Suppressor macrophage treated with lipopolysaccharide for 1 hour (primary cell): ENCODE measurements around the gene CNIH3.

Source experiments
- DNase-seq, 3 donors: peaks; one replicate each; pipeline ENCODE4 v3.0.0-alpha.2; 2020 to 2022

CNIH3 gene

GRCh38 chr1:224726441-224727182, 110.5 kb downstream of the CNIH3 start:
- DNase-seq, result peak; percentile 92 to 96 (median 95)

GRCh38 chr1:224727351-224728289, 111.5 kb downstream of the CNIH3 start:
- peak; percentile 37 to 60 (median 56) for DNase-seq

DNA sequence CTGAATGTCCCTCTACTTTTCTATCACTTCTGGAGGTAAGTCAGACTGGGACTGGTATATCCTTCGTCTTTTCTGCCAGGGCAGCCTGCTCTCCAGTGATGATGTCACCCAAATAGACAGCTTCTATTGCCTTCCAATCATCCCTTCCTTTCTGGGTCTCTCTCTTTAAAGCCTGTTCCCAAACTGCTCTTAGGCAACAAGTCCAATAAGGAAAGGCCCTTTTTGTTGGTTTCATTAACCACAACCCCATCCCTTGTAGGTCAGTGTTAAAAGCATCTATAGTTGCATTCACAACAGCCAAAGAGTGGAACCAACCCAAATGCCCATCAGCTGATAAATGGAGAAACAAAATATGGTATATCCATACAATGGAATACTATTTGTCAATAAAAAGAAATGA, 114.4 kb downstream of the CNIH3 start:
- DNase-seq, result no peak

- peak in 2 of 3 donors; percentile 51 to 60 for DNase-seq
These were observed 114.8 kb downstream of the CNIH3 start for GRCh38 chr1:224730965-224731364.

- no peak for DNase-seq
These were observed 115.5 kb downstream of the CNIH3 start for GRCh38 chr1:224731633-224732032.

GRCh38 chr1:224732377-224733026, 116.4 kb downstream of the CNIH3 start:
- no peak for DNase-seq

GRCh38 chr1:224733027-224733911, 117.2 kb downstream of the CNIH3 start:
- peak; percentile 46 to 69 (median 58) for DNase-seq

DNA sequence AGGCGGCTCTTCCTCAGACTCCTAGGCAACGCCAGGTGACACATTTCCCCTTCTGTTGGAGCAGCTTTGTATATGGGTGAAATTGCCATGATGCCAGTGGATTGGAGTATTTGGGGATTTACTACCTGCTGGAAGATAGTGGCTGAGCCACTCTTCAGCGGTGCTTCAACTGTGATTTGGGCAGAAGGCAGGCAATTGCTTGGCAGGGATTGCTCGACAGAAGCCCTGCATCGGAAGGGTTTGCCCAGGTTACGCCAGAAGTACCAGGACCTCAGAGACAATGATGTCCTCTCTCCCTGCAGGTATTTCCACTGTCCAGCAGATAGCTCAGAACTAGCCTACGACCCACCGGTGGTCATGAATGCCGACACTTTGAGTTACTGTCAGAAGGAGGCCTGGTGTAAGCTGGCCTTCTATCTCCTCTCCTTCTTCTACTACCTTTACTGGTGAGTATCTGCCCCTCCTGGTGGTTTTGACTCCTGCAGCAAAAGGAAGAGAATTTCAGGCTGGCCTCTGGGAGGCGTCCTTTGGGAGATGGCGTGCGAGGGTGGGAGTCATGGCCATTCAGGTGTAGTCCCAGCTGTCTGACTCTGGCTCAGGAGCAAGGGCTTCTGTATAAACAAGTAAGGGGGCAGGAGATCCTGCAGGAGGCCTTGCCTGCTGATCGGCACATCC, 118.3 kb downstream of the CNIH3 start:
- no peak for DNase-seq

GRCh38 chr1:224735159-224735558, 119.0 kb downstream of the CNIH3 start:
- no peak for DNase-seq

DNA sequence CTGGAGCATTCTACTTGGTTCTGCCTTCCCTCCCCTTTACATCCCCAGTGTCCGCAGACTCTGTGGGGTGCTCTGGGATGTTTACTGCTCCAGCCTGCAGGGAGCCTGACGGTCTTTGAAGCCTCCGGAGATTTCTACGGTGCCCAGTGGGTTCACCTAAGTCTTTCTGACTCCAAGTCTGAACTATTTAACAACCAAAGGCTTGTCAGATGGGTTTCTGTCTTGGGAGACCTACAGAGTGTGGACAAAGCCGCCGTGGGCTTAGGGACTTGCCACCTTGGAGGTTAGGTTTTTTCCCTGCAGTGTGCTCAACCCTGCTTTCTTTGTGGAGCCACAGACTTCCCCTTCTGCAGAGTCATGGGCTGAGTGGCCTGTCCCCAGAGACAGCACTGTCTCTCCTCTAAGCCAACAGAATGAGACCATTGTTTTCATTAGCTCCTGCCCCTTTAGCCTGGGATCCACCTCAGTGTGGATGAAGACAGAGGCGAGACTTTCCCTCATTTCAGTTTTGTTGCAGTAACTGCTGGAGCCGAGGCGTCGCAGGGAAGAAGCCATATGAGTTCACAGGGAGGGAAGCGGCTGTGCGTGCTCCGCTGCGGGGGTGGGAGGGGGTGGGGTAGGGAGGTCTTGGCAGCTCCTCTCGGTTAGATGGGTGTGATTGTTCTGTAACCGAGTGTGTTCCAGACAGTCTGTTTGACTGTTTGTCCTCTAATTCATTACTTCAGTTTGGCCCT, 120.7 kb downstream of the CNIH3 start:
- DNase-seq, result peak; percentile 76 to 81 (median 79)

- no peak for DNase-seq
These were observed 121.2 kb downstream of the CNIH3 start for GRCh38 chr1:224737353-224737727.

GRCh38 chr1:224739303-224739996, 123.3 kb downstream of the CNIH3 start:
- no peak for DNase-seq

DNA sequence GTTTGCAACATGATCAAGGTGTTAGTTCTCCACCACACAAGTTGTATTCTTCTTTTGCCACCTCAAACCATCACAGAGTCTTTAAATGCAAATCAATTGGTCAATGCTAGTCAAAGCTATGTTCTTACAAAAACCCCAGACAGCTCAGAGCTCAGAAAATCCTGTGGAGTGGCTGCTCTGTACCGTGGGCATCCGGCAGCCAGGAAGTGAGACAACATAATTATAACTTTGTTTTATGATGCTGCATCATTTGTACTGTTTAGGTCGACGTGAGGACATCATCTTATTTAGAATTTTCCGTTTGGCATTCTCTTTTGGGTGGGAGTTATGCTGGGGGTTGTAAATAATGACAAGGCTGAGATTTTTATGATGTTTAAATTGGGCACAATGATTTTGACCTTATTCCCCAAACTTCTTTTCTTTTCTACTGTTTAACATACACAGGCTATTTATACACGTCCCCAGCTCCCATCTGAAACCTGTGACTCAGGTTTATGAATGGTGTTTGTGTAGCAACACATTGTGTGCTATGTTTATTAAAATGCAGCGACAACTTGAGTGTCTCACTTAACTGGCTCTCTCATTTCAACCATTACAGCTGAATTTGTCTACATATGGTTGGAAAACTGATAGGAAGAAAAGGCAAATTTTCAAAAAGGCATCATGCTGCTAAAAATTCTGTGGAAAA, 124.0 kb downstream of the CNIH3 start:
- DNase-seq, result no peak

GRCh38 chr1:224740685-224741052, 124.6 kb downstream of the CNIH3 start:
- DNase-seq, result no peak

- DNase-seq, result no peak
These were observed 126.2 kb downstream of the CNIH3 start for GRCh38 chr1:224742349-224742748.

DNA sequence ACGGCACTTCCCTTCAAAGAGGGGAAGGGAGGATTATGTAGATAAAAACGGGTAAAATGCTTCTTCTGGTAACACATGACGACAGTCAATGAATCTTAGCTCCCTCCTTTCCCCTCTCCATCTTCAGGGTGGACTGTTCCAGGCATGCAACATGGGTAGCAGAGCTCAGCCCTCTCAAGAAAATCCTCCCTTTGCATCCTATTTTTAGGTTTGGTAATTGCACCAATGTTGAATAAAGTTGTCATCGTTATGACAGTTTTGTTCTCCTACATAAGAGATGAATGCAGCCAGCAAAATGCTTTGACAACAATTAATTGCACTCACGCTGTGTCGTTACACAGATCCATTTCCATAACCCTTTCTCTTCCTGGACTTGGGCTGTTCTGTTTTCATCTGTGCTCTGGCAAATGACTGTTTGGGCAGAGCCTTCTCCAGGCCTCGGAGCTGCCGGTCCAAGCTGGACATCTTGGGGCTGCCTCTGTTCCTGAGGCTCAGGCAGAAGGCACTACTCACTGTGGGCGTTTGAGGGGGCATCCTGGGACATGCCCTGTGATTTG, 127.6 kb downstream of the CNIH3 start:
- no peak for DNase-seq

GRCh38 chr1:224744521-224744920, 128.4 kb downstream of the CNIH3 start:
- no peak for DNase-seq

DNA sequence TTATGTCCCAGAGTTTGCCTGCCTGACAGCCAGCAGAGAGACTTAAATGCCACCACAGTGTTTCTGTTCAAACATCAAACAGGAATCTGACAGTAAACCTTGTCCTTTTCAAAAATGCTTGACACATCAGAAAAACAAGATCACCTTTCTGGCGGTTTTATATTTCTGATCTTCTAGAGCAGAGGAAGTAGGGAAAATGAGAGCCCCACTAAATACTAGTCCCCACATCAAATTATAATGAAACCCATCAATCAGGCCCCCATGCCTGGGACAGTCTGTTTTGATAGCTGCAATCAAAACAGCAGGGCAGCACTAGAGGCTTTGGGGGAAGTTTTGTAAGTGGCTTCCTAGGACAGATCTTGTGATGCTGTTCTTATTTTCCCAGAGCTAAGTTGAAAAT, 129.3 kb downstream of the CNIH3 start:
- DNase-seq, result no peak

DNA sequence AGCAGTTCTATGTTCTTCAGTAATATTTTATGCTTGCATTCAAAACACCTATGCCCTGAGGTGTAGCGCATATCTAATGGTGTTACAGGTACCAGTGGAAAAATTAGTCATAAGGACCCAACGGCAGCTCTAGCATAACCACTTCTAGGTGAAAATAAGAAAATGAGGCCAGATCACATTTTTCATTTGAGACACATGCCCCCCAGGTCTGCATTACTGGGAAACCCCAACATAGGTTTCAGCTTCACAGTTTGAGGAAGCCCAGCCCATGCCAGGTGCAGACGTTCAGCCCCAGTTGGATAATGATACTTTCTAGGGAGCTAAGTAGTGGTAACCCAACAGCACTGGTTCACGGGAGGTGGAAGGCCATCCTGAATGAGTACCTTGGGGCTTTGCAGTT, 129.8 kb downstream of the CNIH3 start:
- DNase-seq, result no peak

DNA sequence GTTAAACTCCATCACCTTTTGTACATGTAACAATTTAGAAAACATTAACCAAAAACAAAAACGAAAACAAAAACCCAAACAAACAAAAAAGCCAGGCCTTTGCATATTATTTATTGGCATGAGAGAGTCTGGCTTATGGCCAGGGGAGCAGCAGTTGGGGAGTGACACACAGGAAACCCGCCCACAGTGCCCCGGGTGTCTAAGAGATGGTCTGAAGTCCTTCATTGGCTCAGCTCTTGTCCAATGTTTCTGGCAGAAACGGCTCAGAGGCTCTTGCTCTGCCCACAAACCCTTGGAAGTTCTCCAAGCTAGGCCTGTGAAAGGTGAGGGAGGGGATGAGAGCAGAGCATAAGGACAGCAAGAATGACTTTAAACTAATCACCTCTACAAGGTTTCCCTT, 131.5 kb downstream of the CNIH3 start:
- peak; percentile 82 to 92 (median 86) for DNase-seq
